WERI-Rb-1 (cell line): Measurements from ENCODE around the gene MTCL1.

ENCODE experiments used
- DNase-seq: peaks from one replicate; pipeline ENCODE4 v3.0.0-alpha.2; 2020
- H3K27ac ChIP-seq: fragments of 250-450 bp; sonication (Bioruptor Pico); 2 replicates; pipeline ENCODE4 v1.5.1; 2020; ENCODE audit warnings: mild to moderate bottlenecking, moderate library complexity
- H3K27me3 ChIP-seq: fragments of 250-450 bp; sonication (Bioruptor Pico); 2 replicates; pipeline ENCODE4 v1.5.1; 2021; ENCODE audit warnings: mild to moderate bottlenecking, low read depth, moderate library complexity; ENCODE audit not compliant: insufficient read depth, severe bottlenecking
- H3K36me3 ChIP-seq: fragments of 250-450 bp; sonication (Bioruptor Pico); 2 replicates; pipeline ENCODE4 v1.5.1; 2020; ENCODE audit warnings: mild to moderate bottlenecking, moderate library complexity
- H3K4me3 ChIP-seq: 2 replicates; pipeline ENCODE4 v1.5.1; 2011; ENCODE audit warnings: low read depth, mild to moderate bottlenecking, control low read depth, low read length
- H3K9me3 ChIP-seq: fragments of 250-450 bp; sonication (Bioruptor Pico); 2 replicates; pipeline ENCODE4 v1.5.1; 2021; ENCODE audit warnings: mild to moderate bottlenecking, moderate library complexity; ENCODE audit not compliant: severe bottlenecking
- TF ChIP-seq, protein P1 (sequence below): IDR thresholded peaks from 2 replicates; pipeline ENCODE4 v1.5.1; 2011; ENCODE audit warnings: low read depth, mild to moderate bottlenecking, control low read depth, inconsistent platforms, low read length

Gene MTCL1

DNA sequence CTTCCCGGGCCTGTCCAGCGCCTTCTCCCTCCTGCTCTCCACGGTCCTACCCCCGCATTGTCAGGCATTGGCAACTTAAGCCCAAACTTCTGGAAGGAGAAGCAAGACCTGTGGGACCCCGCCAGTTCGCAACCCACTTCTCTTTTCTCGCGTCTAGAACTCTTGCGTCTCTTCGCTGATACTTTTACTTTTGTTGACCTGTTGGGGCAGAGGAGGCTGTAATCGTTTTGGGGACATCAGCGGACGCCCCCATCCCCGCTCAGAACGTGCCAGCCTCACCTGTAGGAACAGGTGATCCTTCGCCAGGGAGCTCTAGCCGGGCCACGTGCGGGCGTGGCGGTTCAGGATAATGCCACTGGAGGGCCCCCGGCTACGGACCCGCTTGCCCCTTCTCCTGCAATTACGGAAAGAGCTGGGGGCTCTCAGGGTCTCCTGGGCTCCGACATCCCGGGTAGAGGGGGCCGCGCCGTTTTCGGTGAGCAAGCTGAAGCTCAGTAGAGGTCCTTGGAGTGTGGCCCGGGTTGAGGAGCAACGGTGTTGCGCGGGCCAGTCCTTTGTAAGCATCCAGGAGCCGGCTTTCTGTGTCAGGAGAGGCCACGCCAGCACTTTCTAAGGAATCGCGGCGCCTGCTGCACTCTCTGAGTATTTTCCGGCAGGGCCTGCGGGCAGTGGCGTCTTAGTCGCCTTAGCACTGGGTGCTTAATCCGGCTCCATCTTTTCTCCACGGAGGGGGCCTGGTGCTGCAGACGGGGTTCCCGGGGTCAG is 1.6 kb downstream of the MTCL1 start:
- H3K36me3 ChIP-seq = peaks cover 7% of the 10 kb centered on the region; the same call in 1 of the 2 replicates
- no peaks in the 10 kb centered on the region for H3K9me3 ChIP-seq
- peak overlapping the region; percentile 58 for H3K4me3 ChIP-seq
- peaks cover 3% of the 10 kb centered on the region for H3K27me3 ChIP-seq
- TF ChIP-seq, protein P1, sequence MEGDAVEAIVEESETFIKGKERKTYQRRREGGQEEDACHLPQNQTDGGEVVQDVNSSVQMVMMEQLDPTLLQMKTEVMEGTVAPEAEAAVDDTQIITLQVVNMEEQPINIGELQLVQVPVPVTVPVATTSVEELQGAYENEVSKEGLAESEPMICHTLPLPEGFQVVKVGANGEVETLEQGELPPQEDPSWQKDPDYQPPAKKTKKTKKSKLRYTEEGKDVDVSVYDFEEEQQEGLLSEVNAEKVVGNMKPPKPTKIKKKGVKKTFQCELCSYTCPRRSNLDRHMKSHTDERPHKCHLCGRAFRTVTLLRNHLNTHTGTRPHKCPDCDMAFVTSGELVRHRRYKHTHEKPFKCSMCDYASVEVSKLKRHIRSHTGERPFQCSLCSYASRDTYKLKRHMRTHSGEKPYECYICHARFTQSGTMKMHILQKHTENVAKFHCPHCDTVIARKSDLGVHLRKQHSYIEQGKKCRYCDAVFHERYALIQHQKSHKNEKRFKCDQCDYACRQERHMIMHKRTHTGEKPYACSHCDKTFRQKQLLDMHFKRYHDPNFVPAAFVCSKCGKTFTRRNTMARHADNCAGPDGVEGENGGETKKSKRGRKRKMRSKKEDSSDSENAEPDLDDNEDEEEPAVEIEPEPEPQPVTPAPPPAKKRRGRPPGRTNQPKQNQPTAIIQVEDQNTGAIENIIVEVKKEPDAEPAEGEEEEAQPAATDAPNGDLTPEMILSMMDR = 0 out of 2 replicates have a peak, but pooled peaks have one; percentile 23
- DNase-seq = peak; percentile 87
- H3K27ac ChIP-seq = peak overlapping the region; percentile 21; the same call in 1 of the 2 replicates

DNA sequence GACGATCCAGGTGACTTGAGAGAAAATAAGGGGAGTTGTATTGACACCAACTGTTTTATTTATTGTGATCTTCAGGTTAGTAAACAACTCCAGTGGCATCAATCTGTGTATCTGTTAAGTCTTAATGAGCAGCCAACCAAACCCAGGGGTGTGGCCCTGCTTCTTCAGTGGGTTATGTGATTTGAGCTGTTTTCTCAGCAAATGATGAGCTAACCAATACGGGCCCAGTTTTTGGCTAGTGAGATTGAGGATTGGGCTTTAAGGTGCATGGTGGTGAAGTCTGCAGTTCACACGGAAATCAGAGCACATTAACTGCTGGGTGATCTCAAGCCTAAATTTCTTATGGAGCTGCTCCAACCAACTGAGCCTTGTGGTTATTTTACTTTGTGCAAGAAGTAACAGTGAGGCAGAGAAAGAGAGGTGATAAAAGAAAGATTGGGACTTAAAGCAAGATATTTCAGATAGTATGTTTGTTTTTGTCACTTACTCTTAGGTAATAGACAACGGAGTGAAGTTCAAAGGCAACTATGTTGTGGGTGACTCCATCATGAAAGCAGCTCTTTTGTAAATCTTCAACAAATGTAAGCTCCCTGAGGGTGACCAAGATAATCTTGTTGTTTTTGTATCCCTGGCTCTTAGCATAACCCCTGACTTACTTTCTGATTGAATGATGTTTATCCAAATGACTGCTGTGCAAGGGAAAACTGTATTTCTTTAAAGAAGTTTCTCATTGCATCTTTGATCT is 2.4 kb downstream of the MTCL1 start:
- no peaks in the 10 kb centered on the region for H3K9me3 ChIP-seq
- peaks cover 3% of the 10 kb centered on the region for H3K27me3 ChIP-seq
- no peak for DNase-seq
- TF ChIP-seq, protein P1 = no peak
- peak overlapping the region; percentile 58 for H3K4me3 ChIP-seq
- H3K36me3 ChIP-seq = peaks cover 7% of the 10 kb centered on the region; the same call in 1 of the 2 replicates
- H3K27ac ChIP-seq = no peak overlapping the region; the same call in 1 of the 2 replicates

DNA sequence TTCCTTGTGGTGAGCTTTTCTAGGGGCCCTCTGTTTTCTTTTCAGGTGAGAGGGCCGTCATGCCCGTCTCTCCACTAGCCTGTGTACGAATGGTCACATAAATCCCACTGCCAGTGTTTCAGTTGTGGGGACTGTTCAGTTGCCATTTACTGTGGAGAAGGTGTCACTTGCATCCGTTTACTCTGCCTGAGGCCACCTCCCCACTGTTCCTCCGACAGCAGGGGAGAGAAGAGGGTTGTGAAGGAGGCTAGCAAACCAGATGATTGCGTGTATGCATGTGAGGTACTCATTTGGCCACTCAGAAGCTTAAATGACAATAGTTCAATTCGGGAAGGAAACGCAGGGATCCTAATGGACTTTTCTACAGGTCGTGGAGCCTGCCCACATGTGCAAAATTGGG is 3.3 kb downstream of the MTCL1 start:
- no peak overlapping the region for H3K27ac ChIP-seq
- H3K9me3 ChIP-seq = no peaks in the 10 kb centered on the region
- DNase-seq = no peak
- no peak overlapping the region for H3K4me3 ChIP-seq
- H3K27me3 ChIP-seq = peaks cover 3% of the 10 kb centered on the region
- TF ChIP-seq, protein P1 = no peak
- peaks cover 7% of the 10 kb centered on the region; the same call in 1 of the 2 replicates for H3K36me3 ChIP-seq

DNA sequence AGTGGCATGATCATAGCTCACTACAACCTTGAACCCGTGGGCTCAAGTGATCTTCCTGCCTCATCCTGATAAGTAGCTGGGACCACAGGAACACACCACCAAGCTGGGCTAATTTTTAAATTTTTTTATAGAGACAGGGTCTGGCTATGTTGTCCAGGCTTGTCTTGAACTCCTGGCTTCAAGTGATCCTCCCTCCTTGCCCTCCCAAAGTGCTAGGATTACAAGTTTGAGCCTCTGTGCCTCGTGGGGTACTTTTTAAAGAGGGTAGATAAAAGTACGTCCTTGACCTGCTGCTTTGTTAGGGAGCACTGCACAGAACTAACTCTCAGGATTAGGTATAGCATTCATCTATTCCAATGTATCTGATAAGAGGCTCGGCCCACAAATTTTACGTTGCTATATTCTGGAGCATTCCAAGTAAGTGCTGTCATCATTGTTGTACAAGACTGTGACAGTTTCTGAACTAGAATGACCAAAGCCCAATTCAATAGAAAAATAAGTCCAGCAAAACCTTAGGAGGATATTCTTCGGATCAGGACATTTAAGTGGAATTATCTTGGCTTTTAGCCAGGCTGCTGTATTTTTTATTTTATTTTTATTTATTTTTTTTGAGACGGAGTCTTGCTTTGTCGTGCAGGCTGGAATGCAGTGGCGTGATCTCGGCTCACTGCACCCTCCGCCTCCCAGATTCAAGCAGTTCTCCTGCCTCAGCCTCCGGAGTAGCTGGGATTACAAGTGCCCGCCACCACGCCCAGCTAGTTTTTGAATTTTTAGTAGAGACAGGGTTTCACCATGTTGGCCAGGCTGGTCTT is 4.1 kb downstream of the MTCL1 start:
- Histone ChIP-seq H3K9me3 (no peaks in the 10 kb centered on the region), H3K27ac (no peak overlapping the region), H3K36me3 (peaks cover 7% of the 10 kb centered on the region; the same call in 1 of the 2 replicates), H3K4me3 (no peak overlapping the region), H3K27me3 (peaks cover 3% of the 10 kb centered on the region)
- TF ChIP-seq, protein P1 = no peak
- no peak for DNase-seq

DNA sequence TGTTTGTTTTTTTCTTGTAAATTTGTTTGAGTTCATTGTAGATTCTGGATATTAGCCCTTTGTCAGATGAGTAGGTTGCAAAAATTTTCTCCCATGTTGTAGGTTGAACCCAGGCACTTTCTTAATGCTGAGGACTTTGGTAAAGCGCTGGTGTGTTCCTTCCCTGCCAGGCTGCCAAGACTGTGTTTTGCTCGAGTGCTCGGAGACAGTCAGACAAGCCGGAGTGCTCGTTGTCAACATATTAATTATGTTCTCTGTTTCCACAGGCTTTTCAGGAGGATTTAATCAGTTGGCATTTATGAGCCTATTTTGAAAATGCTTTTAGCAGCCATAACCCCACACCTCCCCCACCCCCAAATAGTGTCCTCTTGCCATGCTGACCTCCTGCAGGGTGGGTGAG is 6.4 kb downstream of the MTCL1 start:
- DNase-seq = no peak
- Histone ChIP-seq H3K9me3 (no peaks in the 10 kb centered on the region), H3K4me3 (no peak overlapping the region), H3K27me3 (peaks cover under 1% of the 10 kb centered on the region), H3K27ac (no peak overlapping the region), H3K36me3 (peaks cover 7% of the 10 kb centered on the region; the same call in 1 of the 2 replicates)
- TF ChIP-seq, protein P1 = no peak
